NCI-H1417 treated with DMSO at 0.1 percent for 48 hours (cell line): ENCODE measurements around the gene PFDN2.

Experiments used
- DNase-seq: peaks from one replicate; lab custom pipeline; 2025; lab: John Stamatoyannopoulos, UW

Gene PFDN2

GRCh38 chr1:161051219-161051618 lies 66.6 kb downstream of the PFDN2 start:
- DNase-seq = no peak
